ENCODE measurements around the gene CDH13.

The CDH13 gene

DNA sequence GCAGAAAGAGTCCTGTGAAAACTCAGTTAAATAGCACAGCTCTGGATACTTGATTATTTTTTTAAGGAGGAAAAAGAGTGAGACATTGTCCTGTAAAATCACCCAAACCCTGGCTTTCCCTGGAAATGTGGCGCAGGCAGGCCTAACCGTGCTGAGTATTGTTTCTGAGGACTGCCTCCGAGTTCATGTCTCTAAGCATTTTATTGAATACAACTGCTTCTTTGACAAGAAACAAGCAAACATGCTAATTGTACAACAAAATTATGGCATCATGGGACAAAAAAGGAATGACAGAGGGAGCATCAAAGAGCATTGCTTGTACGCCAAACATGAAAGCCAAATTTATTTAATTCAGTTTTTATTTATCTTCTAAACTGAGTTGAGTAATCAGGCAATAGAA, 1116.5 kb downstream of the CDH13 start:
- DNase-seq, result no peak

DNA sequence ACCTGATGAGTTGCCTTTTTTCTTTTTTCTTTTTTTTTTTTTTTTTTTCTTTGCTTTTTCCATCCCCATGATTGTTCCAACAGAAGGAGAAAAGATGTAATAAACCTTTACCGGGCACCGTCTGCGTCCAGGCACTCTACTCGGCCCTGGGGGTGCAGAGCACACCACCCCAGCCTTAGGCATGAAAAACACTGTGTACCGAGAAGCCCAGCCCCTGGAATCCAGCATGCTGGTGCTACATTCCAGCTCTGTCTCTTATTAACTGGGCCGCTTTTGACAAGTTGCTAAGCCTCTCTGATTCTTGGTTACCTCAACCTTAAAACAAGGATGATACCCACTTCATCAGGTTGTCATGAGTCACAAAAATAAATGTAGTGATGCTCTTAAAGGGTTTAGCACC, 1117.0 kb downstream of the CDH13 start:
- no peak for DNase-seq

DNA sequence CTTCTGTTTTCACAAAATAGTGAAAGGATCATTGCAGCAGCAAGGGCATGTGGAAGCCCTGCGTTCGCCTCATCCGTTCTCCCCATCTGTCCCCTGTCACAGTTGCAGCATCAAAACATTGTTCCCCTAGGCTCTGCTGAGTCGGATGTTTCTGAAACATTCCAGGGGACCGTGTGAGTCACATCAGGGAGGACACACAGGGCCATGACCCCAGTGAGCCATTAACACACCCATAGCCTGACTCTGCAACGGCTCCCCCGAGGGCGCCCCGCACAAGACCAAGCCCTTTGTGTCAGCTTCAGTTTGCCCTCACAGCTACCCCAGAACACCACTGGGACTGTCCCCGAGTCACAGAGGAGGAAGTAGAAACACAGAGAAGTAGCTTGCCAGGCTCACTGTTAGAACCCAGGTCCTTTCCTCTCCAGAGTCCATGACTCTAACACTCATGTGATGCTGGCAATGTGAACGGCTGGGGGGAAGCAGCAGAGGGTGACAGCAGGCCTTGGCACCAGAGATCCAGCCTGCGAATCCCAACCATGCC, 1117.7 kb downstream of the CDH13 start:
- no peak for DNase-seq

DNA sequence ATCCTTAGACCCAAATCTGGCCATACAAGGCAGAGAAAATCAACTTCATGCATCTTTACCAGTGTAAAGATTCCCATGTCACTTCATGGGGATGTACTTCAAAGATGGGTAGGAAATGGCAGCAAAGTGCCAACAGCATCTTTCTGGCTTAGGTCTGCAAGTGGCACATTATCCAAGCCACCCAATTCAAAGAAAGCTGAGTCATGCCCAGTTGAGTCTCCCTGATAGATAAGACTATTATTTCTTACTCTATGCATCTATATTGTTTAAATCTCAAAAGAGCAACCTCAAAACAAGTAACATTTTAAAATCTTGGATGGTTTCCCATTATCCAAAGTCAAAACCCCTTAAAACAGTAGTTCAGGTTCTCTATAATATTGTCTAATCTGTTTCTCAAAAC, 1119.8 kb downstream of the CDH13 start:
- DNase-seq, result no peak

DNA sequence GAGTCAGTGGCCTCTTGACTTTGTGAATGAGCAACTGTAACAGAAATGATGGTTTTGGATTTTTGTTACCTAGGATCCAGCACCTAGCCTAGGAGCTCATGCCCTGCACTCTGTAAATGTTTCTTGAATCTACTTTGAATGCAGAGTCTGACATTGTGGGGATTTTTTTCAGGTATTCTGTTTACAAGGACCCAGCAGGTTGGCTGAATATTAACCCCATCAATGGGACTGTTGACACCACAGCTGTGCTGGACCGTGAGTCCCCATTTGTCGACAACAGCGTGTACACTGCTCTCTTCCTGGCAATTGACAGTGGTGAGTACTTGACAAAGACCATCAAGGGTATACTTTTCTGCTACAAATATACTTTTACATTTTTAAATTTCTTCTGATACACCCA, 1121.2 kb downstream of the CDH13 start:
- no peak for DNase-seq

DNA sequence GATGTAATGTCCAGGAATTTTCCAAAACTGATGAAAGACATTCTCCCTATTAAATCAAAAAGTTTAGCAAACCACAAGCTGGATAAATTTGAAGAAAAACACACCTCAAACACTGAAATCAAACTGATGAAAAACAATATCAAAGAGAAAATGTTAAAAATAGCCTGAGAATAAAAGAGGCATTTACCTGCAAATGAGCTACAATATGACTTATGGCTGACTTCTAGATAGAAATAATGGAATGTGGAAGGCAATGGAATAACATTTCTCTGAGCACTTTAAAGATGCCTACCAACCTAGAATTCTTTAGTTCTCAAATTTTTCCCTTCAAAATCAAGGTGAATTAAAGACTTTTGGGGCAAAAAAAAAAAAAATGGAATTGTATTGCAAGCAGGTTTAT, 1128.6 kb downstream of the CDH13 start:
- no peak for DNase-seq

DNA sequence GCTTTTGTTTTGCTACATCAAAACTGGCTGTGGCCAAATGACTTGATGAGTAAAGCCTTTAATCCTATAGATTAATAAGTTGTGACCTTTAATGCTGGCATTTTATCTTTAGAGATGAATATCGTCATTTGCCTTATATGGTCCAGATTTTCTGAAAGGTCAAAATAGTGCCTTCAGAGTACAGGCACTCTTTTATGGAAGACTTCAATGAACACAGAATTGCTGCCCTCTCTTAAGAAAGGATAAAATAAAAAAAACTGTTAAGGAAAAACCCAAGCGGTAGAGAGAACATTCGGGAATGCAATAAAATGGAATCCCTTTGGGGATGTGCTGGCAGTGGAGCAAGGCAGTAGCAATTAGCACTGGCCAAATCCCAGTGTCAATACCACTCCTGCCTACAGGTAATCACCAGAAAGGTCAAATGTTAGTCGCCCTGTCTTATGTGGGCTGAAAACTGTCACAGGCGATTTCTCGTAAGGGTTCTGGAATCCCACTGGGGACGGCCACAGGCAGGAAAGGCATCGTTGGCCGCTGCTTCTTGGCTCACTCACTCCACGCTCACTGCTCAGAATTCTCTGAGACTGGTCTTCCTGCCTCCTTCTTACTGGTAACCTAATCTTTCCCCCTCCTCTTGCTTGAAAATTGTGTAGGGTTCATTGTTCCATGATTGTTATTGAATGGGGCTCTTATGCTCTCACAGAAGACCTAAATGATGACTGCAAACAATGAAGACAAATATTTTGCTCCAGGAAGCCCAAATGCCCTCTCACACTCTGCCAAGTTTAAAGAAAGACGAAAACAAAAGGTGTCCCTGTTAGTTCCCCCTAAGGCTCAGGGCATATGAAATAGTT, 1135.6 kb downstream of the CDH13 start:
- no peak for DNase-seq

DNA sequence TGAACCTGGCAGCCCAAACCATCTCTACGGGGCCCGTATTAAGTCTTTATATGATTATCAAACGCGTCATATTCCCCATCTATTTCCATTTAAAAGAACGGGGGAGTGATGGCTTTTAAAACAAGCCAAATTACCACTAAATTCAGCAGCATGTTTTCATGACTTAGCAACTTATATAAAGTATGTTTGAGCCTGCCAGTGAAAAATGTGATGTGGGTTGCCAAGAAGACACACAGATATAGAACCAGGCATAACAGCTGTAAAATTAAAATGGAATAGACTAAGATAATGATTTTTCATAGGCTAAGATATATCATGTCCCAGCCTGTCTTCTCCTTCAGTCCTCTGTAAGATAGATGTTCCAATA, 1136.2 kb downstream of the CDH13 start:
- DNase-seq, result no peak

DNA sequence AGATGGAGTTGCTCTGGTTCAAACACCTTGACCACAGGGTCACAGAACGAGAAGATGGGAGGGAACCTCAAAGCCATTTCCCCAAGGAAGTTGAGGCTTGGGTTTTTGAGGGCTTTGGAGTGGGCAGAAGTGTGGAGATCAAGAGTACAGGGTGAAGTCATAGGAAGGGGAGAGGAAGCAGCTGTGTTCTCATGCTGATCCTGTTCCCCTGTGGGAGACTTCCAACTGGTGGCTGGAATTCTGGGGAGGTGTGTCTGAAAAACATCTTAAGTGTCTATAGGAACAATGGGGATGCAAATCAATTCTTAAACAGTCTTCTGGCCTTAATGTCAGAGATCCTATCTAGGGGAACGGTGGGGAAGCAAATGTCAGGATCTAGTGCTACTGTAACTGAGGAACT, 1142.2 kb downstream of the CDH13 start:
- no peak for DNase-seq

DNA sequence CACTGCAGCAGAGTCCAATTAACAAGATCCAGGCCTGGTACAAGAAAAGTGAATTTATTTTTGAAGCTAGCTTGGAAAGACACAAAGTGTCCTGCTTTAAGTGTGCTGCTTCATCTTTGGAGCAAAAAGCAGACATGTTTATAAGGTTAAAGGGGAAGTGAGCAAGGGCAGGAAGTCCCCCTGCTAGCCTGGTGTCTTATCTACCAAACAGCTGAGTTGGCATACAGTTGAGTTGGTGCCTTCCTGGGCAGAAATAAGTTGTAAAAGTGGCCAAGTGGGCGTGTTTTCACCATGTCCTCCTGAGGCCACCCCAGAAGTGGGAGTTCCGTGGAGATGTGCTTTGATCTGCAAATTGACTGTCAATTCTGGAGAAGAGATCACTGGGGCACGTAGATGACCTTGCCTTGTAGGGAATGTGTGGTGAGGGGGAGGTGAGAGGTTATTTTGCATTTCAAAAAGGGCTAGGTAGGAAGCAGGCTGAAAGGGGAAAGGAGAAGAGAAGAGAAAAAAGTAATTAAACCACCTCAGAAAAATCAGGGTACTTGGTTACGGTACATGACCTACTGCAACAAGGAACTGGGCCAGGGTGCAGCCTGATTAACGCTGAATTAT, 1142.7 kb downstream of the CDH13 start:
- DNase-seq, result no peak

DNA sequence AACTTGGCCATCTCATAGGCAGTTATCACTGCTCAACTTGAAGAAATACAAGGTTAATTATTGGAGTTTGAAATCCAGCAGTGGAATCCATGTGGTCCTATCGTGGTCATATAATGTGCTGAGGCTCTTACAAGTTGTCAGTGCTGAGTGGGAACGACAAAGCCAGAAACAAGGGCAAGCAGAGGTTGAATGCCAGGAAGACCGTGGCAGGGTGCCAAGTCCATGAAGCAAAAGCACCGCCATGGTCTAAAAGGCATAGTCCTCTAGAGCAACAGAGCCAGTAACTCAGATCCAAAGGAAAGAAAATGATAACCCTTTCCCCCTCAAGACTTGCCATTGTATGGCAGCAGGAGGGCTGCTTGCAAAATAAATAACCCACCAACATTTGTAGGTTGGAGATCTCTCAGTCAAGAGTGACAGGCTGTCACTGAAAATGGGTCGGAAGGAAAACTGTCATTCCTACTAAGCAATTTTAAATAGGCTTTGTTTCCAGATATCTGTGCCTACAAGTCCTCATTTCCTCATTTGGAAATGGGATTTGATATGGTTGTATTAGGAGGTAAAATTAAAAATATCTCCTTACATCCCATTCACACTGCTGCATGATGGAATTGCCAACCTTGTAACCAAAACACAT, 1144.7 kb downstream of the CDH13 start:
- no peak for DNase-seq

DNA sequence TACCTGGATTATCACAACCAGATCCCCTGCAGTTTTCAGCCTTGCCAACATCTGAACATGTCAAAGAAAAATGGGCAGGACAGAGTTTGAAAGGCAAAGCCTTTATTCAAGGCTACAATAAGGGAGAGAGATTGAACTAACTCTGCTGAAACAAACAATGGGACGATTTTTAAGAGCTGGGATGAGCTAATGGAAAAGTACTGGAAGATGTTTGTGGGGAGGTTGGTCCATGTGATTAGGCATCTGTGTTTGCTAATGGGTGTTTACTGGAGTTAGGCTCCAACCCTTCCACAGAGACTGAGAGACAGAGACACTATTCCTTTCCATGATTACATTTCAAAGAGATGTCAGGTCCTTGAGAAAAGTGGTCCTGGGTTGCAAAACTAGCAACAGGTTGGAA, 1146.0 kb downstream of the CDH13 start:
- no peak for DNase-seq

DNA sequence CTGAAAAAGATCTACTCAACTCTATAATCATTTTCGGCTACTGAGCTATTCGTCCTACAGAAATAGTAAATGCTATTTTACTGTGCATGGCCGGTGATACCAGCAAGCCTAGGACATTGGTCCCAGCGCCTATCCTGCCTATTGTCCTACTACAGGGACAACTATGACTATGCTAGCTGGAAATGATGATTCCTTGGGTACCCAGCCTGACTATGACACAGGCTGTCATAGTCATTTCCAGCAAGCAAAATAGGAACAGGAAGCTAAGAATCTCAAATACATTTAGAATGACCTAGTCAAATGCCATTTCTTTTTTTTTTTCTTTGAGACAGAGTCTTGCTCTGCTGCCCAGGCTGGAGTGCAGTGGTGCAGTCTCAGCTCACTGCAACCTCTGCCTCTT, 1147.3 kb downstream of the CDH13 start:
- DNase-seq, result no peak

DNA sequence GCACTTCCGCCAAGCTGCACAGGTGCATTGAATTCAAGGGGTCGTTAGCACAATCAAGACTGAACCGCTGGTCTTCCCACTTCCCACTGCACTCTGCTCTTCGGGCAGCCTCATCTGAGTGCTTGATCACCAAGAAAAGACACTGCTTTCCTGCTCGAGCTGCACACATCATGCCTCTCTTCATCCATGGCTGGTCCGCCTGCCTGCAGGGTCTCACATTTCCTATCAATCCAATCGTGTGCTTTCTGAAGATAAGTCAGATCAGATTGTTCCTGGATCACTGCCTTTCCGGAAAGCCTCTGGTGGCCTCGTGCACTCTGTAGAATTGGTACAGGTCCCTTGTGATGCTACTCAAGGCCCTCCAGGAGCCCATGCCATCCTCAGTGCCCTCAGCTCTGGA, 1150.2 kb downstream of the CDH13 start:
- DNase-seq, result no peak

DNA sequence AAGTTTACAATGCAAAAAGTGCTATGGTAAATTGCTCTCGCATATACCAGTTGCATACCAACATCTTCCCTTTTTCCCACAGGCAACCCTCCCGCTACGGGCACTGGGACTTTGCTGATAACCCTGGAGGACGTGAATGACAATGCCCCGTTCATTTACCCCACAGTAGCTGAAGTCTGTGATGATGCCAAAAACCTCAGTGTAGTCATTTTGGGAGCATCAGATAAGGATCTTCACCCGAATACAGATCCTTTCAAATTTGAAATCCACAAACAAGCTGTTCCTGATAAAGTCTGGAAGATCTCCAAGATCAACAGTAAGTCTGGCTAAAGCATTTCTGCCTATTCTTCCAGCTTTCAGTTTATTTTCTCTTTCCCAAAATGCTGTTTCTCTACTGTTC, 1153.1 kb downstream of the CDH13 start:
- no peak for DNase-seq

DNA sequence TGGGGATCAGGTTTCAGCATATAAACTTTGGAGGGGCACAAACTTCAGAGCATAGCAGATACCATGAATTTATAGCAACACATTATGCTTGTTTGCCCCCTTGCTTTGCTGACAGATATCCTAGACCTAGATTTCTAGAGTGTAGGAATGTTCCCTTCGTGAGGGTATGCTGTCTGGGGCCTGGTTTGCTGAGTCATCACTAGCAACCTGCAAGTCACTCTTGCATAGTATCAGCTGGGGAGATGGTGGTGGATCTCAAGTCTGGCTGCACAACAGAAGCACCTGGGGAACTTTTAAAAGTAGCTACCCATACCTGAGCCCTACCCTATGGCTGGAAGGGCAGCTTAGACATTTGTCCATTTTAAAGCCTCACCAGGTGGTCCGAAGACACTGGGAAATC, 1158.7 kb downstream of the CDH13 start:
- DNase-seq, result no peak

DNA sequence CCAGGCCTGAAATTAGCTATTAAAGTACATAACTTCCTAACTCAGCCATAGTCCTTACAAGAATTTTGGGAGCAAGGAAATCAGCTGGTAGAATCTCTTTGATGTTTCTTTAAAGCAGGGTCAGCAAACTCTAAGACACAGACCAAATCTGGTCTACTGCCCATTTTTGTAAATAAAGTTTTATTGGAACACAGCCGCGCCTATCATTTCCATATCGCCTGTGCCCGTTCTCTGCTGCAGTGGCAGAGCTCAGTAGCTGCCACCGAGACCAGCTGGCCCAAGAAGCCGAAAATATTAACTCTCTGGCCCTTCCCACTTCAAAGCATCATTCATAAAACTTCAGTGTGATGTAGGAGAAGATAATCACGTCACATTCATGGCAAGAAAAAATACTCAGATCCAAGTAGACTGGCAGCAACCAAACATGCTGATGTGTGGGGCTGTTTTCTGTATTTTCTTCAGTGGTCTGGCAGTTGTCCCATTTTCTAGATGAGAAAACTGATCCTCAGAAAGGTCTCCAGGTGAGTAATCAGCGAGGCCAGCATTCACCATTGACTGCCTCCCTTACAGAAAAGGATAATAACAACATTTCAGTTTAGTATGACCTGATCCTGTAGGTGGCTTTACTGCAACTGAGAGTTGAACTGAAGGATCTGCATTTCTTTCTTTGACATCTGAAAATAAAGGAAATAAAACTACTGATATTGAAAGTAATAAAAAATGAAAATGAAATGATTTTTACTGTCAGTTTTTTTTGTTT, 1163.1 kb downstream of the CDH13 start:
- DNase-seq, result no peak

DNA sequence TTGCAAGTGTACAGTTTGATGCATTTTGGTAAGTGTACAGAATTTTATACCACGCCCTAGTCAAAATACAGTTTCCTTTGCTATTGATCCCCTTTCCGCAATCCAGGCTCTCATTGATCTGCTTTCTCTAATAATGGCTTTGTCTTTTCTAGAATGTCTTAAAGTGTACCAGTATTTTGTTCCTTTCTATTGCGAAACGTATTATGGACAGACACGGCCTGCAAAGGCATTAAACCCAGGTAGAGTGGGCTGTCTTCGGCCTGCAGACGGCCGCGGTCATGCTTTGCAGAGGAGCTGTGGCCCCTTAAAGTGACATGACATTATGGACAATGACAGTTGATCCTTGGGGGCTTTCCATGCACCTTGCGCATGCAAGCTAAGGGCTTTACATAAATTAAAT, 1165.1 kb downstream of the CDH13 start:
- no peak for DNase-seq

DNA sequence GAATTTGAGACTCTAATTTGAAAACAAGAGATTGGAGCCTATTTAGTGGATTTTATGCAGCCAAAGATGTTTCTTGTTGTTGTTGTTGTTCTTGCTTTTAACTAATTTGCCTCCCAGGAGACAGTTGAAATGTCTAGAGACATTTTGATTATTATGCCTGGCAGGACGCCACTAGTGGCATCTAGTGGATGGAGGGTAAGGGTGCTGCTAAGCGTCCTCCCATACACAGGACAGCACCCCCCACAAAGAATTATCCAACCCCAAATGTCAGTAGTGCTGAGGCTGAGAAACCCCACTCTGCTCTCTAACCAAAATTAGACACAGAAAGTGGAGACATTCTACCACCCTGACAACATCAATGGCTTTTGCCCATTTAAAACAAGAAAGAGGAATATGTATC, 1165.6 kb downstream of the CDH13 start:
- no peak for DNase-seq

DNA sequence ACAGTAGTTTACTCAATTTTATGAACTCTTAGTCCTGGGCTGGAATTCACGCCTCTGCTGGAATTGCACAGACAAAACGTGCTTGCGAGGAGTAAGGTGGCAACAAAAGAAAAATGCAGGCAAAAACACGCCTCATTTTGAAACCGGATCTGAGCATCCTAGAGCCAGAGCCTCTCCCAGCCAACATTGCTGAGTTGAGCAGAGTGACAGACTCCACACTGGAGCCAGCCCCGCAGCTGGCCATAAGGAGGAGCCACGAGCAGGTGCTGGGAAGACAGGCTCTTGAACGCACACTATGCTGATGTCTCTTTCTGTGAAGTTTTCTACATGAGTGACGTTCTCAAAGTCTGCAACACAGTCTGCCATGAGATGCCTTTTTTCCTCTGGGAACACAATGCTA, 1166.4 kb downstream of the CDH13 start:
- peak; percentile 53 for DNase-seq

DNA sequence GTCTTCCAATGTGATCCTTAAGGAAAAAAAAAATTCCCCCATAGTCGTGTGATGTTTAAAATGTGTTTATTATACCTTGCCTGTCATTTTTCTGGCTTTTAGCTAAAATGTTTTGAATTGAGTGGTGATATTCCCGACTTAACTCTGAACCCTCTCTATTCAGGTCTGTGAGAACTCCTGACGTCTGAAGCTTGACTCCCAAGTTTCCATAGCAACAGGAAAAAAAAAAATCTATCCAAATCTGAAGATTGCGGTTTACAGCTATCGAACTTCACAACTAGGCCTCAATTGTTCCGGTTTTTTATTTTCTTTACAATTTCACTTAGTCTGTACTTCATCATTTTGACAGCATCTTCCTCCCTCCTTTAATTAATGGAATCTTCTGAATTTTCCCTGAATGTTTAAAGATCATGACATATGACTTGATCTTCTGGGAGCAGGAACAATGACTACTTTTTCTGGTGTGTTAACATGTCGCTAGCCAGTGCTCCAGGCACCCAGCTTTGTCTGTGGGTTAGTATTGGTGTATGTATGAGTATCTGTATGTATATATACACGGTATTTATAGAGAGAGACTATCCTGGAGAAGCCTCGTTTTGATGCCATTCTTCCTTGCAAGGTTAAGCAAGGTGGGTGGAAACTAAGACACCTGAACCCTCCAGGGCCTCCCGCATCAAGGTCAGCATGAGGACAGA, 1168.2 kb downstream of the CDH13 start:
- no peak for DNase-seq

DNA sequence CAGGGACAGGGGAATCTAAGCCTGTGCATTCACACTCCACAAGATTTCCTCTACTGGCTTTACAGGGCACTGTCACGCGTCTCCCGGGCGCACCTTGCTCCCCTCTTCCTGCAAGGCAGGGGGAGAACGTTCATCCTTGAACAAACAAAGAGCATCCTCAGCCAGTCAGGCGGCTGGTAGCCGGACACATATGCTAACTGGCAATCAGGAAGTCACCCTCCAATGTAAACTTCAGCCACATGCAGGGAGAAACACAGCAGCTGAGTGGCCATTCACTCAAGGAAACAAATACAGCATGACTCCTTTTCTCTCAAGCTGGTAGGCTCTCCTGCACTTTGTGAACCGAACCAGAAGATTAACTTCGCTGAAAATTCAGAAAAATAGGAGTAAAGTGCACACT, 1170.2 kb downstream of the CDH13 start:
- DNase-seq, result no peak

DNA sequence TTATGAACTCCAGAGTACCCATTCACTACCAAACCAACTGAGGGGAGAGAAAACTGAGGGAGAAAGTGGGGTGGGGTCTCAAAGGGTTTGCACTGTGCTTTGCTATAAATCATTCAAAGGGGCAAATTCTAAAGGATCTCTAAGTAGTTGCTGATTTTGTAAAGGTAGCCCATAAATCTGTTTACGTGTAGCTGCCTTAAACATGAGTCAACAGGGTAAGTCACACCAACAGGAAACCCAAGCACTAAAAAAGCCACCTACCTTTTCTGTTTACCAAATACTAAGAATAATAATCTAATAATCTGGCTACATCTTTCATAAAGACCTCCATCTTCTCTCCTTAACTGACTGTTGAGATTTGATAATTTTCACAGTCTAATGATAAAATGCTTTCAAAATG, 1172.6 kb downstream of the CDH13 start:
- DNase-seq, result no peak

Measured in NCI-H510A (cell line).